Kidney (tissue), 14 donors: ENCODE results near the gene NCKAP5. TPM values are rescaled to one million over a fixed set of nuclear protein-coding genes. Genes with fewer than 3 reads are reported as not detected.

Experiments used
- DNase-seq, 5 donors: peaks; one replicate each; pipeline ENCODE4 v3.0.0-alpha.2; 2013 to 2020
- FAIRE-seq: peaks from 2 replicates; lab custom pipeline; 2012; peaks lifted over from hg19 to GRCh38; lab: Jason Lieb, UNC
- H3K27ac ChIP-seq, 2 donors: one replicate each; pipeline ENCODE4 v1.7.0; 2013; ENCODE audit warnings: low read depth in 2 of 2, low read length in 2 of 2, inconsistent platforms in 1 of 2
- H3K27me3 ChIP-seq: one replicate; pipeline ENCODE4 v1.7.1; 2013; ENCODE audit warnings: low read length, inconsistent platforms; ENCODE audit not compliant: control insufficient read depth, insufficient read depth
- H3K36me3 ChIP-seq, 3 donors: one replicate each; pipeline versions ENCODE4 v1.7.0 to v1.7.1; 2013; ENCODE audit warnings: low read length in 3 of 3, control low read depth in 1 of 3, inconsistent platforms in 1 of 3; ENCODE audit not compliant: insufficient read depth in 3 of 3, control insufficient read depth in 2 of 3
- H3K4me1 ChIP-seq, 3 donors: one replicate each; pipeline versions ENCODE4 v1.7.0 to v1.7.1; 2013; ENCODE audit warnings: low read length in 3 of 3, inconsistent platforms in 1 of 3, low read depth in 1 of 3; ENCODE audit not compliant: control insufficient read depth in 2 of 3, insufficient read depth in 2 of 3
- H3K4me3 ChIP-seq, 3 donors: one replicate each; pipeline versions ENCODE4 v1.7.0 to v1.8.1; 2013; ENCODE audit warnings: low read length in 3 of 3, control low read depth in 1 of 3, inconsistent platforms in 1 of 3
- H3K9ac ChIP-seq, 3 donors: one replicate each; pipeline versions ENCODE4 v1.7.0 to v1.7.1; 2013; ENCODE audit warnings: low read length in 3 of 3, control low read depth in 1 of 3, inconsistent platforms in 1 of 3
- H3K9me3 ChIP-seq, 3 donors: one replicate each; pipeline versions ENCODE4 v1.7.0 to v1.7.1; 2013; ENCODE audit warnings: low read length in 3 of 3, control low read depth in 1 of 3, inconsistent platforms in 1 of 3; ENCODE audit not compliant: control insufficient read depth in 2 of 3, insufficient read depth in 1 of 3
- intact Hi-C: fragments of 100-400 bp; cut with DNase I; formaldehyde crosslinking; loops from one replicate; pipeline ENCODE4 v1.11.1; 2022
- polyA plus RNA-seq: library from polyadenylated mRNA; stranded (reverse); fragments of 350-450 nt; fragmentation: Illumina TruSeq; extraction: RNeasy Lipid Tissue Mini Kit (QIAGEN cat#74804); gene quantifications from one replicate; pipeline ENCODE4 v1.2.3, GENCODE V29; 2014; ENCODE audit warnings: low read depth, low replicate concordance; ENCODE audit not compliant: insufficient read depth
- total RNA-seq: library from RNA; stranded (reverse); fragmentation: NEBNext Ultra II Directional; extraction: Animal tissue kit (Norgen Biotek cat#: 25700); gene quantifications from one replicate; pipeline ENCODE4 v1.2.1, GENCODE V29; 2021
- TF ChIP-seq, protein P1 (sequence below): IDR thresholded peaks from 3 replicates; pipeline ENCODE4 v1.5.1; 2012; ENCODE audit warnings: mild to moderate bottlenecking, moderate library complexity, borderline replicate concordance; ENCODE audit not compliant: insufficient read depth; ENCODE audit errors: extremely low read depth
- donor health status: control.
- donor health status: control.
- donor health status: control.
- donor health status: control.
- donor health status: control.
- donor health status: DM: yes; HTN: yes; CAD: no.
- donor health status: Normal renal cell carcinoma (clear cell type).

The NCKAP5 gene
- total and polyA plus RNA-seq, 2 donors from 2014 or later: 1.8 to 2.9 TPM

DNA sequence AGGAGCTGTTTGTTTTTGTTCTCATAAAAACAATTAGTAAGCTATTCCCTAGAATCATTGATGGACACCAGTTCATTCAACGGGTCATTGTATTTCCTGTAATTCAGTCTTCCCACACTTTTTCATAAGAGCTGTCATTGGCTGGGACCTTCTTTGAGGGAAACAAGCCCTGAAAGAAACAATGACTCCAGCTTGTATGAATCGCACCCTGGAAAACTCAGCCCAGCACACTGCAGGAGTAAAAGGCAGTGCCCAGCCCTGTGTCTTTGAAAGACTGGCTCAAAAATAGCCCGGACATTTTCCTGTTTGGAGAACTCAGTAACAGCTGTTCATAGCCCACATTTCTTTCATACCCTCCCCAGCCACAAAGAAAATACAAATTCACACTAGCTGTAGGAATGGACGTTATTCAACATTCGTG lies 81.5 kb downstream of the NCKAP5 start:
- Histone ChIP-seq H3K4me3 (no peak overlapping the region), H3K9me3 (no peaks in the 10 kb centered on the region), H3K27me3 (no peaks in the 10 kb centered on the region), H3K9ac (no peak overlapping the region), H3K27ac (no peak overlapping the region), H3K36me3 (no peaks in the 10 kb centered on the region), H3K4me1 (peaks cover 0 to 14% (median 3%) of the 10 kb centered on the region in 3 donors)
- intact Hi-C loops: no loop called here
- no peak for FAIRE-seq
- TF ChIP-seq, protein P1, sequence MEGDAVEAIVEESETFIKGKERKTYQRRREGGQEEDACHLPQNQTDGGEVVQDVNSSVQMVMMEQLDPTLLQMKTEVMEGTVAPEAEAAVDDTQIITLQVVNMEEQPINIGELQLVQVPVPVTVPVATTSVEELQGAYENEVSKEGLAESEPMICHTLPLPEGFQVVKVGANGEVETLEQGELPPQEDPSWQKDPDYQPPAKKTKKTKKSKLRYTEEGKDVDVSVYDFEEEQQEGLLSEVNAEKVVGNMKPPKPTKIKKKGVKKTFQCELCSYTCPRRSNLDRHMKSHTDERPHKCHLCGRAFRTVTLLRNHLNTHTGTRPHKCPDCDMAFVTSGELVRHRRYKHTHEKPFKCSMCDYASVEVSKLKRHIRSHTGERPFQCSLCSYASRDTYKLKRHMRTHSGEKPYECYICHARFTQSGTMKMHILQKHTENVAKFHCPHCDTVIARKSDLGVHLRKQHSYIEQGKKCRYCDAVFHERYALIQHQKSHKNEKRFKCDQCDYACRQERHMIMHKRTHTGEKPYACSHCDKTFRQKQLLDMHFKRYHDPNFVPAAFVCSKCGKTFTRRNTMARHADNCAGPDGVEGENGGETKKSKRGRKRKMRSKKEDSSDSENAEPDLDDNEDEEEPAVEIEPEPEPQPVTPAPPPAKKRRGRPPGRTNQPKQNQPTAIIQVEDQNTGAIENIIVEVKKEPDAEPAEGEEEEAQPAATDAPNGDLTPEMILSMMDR: no peak
- DNase-seq: peak in 2 of 5 donors; percentile 47 to 70

DNA sequence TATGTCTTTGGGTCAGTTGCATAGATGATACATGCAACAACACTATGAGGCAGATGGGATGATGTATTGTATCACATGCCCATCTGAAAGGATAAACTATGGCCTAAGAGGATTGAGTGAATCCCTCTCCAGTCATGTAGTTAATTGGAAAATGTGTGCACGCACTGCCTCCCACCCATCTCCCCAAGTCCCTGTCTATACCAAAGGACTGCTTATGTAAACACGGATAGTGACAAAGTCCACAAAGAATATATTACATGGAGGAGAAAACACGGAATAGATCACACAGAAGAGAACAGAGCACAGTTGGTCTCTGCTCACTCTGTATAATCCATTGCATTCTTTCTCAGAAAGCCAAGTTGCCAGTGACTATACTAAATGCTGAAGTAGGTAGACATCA lies 82.4 kb downstream of the NCKAP5 start:
- no peak for FAIRE-seq

DNA sequence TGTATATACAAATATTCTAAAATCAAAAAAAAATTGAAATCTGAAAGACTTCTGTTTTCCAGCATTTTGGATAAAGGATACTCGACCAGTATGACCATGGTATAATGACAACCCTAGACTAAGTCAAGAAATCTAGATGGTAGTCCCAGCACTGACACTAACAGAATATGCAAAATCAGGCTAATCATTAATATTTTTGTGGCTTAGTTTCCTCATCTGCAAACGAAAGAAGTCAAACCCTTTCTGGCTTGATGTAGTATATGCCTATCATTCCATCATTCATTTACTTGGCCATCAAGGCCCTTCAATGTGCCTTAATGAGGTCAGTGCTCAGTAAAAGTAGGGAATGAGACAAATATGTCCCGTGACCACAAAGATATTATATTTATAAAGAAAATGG lies 83.5 kb downstream of the NCKAP5 start:
- no peak overlapping the region for H3K4me3 ChIP-seq
- H3K4me1 ChIP-seq: peaks cover 0 to 8% (median 3%) of the 10 kb centered on the region in 3 donors
- TF ChIP-seq, protein P1: no peak
- H3K36me3 ChIP-seq: no peaks in the 10 kb centered on the region
- H3K9ac ChIP-seq: no peak overlapping the region
- intact Hi-C loops: no loop called here
- FAIRE-seq (no peak), DNase-seq (no peak)
- no peak overlapping the region for H3K27ac ChIP-seq
- H3K9me3 ChIP-seq: no peaks in the 10 kb centered on the region
- no peaks in the 10 kb centered on the region for H3K27me3 ChIP-seq

More for the DNA sequence above, 82.4 kb downstream of the NCKAP5 start:
- no peak overlapping the region for H3K4me3 ChIP-seq
- H3K27me3 ChIP-seq: no peaks in the 10 kb centered on the region
- H3K9ac ChIP-seq: no peak overlapping the region
- intact Hi-C loops: no loop called here
- no peaks in the 10 kb centered on the region for H3K36me3 ChIP-seq
- TF ChIP-seq, protein P1: no peak
- H3K9me3 ChIP-seq: no peaks in the 10 kb centered on the region
- H3K27ac ChIP-seq: no peak overlapping the region
- DNase-seq: peak in 1 of 5 donors; percentile 40
- H3K4me1 ChIP-seq: peaks cover 0 to 14% (median 3%) of the 10 kb centered on the region in 3 donors

DNA sequence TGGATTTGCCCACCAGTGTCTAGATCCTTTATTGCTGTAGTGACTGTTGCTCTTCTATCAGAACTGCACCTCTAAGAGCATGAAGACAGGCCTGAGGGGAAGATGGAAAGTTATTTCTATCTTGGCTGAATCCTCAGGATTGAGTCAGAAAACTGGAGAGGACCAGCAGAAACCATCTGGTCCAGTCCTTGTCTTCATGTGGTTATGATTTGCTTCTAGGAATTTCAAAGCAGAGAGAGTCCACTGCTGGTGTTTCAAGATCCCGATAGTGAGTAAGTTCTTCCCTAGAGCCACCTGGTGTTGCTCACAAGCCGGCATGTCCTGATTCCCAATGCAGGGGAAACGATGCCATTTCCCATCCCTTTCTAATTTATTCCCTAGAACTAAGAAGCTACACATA lies 84.2 kb downstream of the NCKAP5 start:
- no peaks in the 10 kb centered on the region for H3K36me3 ChIP-seq
- no peaks in the 10 kb centered on the region for H3K9me3 ChIP-seq
- TF ChIP-seq, protein P1: no peak
- H3K9ac ChIP-seq: no peak overlapping the region
- no peak overlapping the region for H3K27ac ChIP-seq
- FAIRE-seq (no peak), DNase-seq (no peak)
- no peaks in the 10 kb centered on the region for H3K27me3 ChIP-seq
- no peak overlapping the region for H3K4me3 ChIP-seq
- intact Hi-C loops: no loop called here
- H3K4me1 ChIP-seq: peaks cover 0 to 4% (median 3%) of the 10 kb centered on the region in 3 donors
